Measurements from ENCODE around the gene CCDC70. TPM values are rescaled to one million over a fixed set of nuclear protein-coding genes. Genes with fewer than 3 reads are reported as not detected.

CCDC70 gene
- total RNA-seq, 1 donor from 2014 or later = not detected

DNA sequence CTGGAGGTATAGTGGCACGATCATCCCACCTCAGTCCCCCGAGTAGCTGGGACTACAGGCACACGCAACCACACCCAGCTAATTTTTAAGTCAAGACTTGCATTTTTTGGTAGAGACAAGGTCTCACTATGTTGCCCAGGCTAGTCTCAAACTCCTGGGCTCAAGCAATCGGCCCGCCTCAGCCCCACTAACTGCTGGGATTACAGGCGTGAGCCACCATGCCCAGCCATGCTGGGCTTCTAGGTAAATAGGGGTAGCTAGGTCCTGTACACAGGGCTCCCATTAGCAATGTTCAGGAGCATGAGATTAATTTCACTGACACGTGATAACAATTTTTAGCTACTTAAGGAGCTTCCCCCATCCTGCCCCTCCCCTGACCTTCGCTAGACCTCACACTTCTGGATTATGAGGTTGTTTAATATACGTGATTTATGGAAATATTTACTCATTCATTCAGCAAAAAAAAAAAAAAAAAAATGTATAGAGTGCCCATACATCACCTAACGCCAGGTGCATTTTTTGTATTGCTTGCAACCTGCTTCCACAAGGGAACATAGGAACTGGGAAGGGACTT, 36.0 kb upstream of the CCDC70 start:
- H3K27me3 ChIP-seq (ENCODE audit: control insufficient read depth, insufficient read depth, low read length) = peaks cover 3% of the 10 kb centered on the region
- no peaks in the 10 kb centered on the region for H3K36me3 ChIP-seq (ENCODE audit: control insufficient read depth, insufficient read depth, low read length)
- DNase-seq (ENCODE audit: low read depth) = no peak
- H3K4me3 ChIP-seq (ENCODE audit: low read depth, low read length) = no peak overlapping the region
- TF ChIP-seq, protein P1, sequence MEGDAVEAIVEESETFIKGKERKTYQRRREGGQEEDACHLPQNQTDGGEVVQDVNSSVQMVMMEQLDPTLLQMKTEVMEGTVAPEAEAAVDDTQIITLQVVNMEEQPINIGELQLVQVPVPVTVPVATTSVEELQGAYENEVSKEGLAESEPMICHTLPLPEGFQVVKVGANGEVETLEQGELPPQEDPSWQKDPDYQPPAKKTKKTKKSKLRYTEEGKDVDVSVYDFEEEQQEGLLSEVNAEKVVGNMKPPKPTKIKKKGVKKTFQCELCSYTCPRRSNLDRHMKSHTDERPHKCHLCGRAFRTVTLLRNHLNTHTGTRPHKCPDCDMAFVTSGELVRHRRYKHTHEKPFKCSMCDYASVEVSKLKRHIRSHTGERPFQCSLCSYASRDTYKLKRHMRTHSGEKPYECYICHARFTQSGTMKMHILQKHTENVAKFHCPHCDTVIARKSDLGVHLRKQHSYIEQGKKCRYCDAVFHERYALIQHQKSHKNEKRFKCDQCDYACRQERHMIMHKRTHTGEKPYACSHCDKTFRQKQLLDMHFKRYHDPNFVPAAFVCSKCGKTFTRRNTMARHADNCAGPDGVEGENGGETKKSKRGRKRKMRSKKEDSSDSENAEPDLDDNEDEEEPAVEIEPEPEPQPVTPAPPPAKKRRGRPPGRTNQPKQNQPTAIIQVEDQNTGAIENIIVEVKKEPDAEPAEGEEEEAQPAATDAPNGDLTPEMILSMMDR (IDR thresholded peaks at IDR 0.05; ENCODE audit: insufficient read depth, low read length, poor library complexity, severe bottlenecking) = no peak

DNA sequence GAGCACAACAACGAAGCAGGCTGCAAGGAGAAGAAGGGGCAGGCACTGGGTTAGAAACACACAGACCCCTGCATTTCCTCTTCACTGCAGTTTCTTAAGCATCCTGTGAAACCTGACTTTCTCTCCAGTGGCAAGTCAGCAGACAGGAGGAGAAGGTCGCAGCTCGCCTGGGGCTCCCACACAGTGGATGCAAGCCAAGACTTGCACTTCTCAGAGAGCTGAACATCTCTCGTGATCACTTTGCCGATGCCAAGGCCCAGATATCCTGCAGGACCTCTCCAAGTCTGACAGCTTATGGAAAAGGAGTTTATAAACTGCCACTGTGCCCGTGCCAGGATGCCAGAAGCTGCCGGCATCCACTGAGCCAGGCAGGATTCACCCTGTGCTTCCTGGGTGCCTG, 35.2 kb upstream of the CCDC70 start:
- no peak for DNase-seq (ENCODE audit: low read depth)
- peaks cover 5% of the 10 kb centered on the region for H3K27me3 ChIP-seq (ENCODE audit: control insufficient read depth, insufficient read depth, low read length)
- H3K4me3 ChIP-seq (ENCODE audit: low read depth, low read length) = no peak overlapping the region
- TF ChIP-seq, protein P1 (IDR thresholded peaks at IDR 0.05; ENCODE audit: insufficient read depth, low read length, poor library complexity, severe bottlenecking) = no peak
- no peaks in the 10 kb centered on the region for H3K36me3 ChIP-seq (ENCODE audit: control insufficient read depth, insufficient read depth, low read length)

DNA sequence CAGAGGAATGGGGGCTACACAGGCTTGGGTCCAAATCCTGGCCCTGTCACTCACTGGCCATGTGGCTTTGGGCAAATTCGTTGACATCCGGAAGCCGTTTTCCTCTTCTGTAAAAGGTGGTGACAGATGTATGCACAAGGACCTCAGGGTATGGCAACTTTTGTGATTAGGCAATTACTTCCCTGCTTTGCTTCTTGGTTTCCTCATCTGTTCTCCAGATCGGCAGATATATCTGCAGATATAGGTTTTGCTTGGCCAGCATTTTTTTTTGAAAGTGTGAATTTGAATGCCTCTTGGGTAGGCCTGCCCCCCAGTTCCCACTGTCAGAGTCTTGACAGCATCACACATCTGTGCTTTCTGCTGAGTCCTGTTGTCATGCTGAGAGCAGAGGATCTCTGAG, 34.5 kb upstream of the CCDC70 start:
- H3K36me3 ChIP-seq (ENCODE audit: control insufficient read depth, insufficient read depth, low read length) = no peaks in the 10 kb centered on the region
- H3K27me3 ChIP-seq (ENCODE audit: control insufficient read depth, insufficient read depth, low read length) = peaks cover 5% of the 10 kb centered on the region
- H3K4me3 ChIP-seq (ENCODE audit: low read depth, low read length) = no peak overlapping the region
- TF ChIP-seq, protein P1 (IDR thresholded peaks at IDR 0.05; ENCODE audit: insufficient read depth, low read length, poor library complexity, severe bottlenecking) = no peak
- DNase-seq (ENCODE audit: low read depth) = no peak

DNA sequence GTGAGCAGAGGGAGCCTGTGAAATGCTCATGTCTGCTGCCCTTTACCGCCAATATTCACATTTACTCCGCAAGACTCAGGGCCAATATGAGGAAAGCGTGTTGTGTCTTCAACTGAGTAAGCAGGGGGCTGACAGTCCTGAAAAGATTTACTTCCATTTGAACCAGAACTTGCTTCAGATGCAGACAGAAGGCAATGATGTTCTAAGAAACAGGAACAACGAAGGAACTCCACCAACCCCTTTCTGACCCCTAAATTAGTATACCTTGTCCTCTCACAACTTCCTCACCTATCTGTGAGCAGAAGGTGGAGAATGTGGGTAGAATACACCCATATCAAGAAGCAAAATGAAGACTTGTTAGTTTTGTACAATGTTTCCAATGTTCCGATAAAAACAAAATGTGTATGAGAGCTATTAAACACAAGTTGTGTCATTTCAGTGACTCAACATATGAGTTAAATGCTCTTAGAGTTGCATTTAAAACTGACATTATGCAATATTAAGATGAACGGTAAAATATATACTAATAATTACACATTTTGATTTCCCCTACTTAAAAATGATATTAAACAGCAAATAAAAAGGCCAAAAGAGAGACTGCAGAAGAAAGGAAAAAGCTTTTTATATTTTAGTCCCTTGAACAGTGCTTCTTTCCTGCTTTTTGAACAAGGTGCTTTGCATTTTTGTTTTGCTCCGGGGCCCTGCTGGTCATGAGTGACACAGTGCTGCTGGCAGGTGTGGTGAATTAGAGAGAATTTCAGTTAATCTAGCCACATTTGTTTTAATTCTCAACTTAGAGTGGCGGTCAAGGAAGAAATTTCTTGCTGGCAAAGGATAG, 32.8 kb upstream of the CCDC70 start:
- H3K27me3 ChIP-seq (ENCODE audit: control insufficient read depth, insufficient read depth, low read length) = peaks cover 7% of the 10 kb centered on the region
- H3K4me3 ChIP-seq (ENCODE audit: low read depth, low read length) = no peak overlapping the region
- TF ChIP-seq, protein P1 (IDR thresholded peaks at IDR 0.05; ENCODE audit: insufficient read depth, low read length, poor library complexity, severe bottlenecking) = no peak
- no peaks in the 10 kb centered on the region for H3K36me3 ChIP-seq (ENCODE audit: control insufficient read depth, insufficient read depth, low read length)
- DNase-seq (ENCODE audit: low read depth) = no peak

DNA sequence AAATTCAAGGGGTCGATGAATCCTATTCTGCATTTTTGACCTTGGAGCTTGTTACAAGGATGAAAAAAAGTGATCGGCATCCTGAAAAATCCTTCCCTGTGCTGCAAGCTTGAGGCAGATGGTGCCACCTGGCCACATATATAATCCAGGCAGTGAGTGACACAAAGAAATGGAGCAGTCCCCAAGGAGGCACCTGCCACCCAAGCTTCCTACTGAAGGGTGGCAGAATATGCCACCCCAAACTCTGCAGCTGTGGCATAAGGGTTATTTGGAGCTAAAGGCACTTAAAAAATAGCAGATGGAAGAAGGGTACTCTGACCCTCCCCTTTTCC, 32.2 kb upstream of the CCDC70 start:
- TF ChIP-seq, protein P1 (IDR thresholded peaks at IDR 0.05; ENCODE audit: insufficient read depth, low read length, poor library complexity, severe bottlenecking) = no peak
- no peak overlapping the region for H3K4me3 ChIP-seq (ENCODE audit: low read depth, low read length)
- H3K27me3 ChIP-seq (ENCODE audit: control insufficient read depth, insufficient read depth, low read length) = peaks cover 7% of the 10 kb centered on the region
- no peak for DNase-seq (ENCODE audit: low read depth)
- H3K36me3 ChIP-seq (ENCODE audit: control insufficient read depth, insufficient read depth, low read length) = no peaks in the 10 kb centered on the region
